GM12878 (cell line): ENCODE measurements around the gene GALNT18. TPM values are rescaled to one million over a fixed set of nuclear protein-coding genes. Genes with fewer than 3 reads are reported as not detected.

Experiments
- ATAC-seq: fragments of 200-7000 bp; cut with Tn5 transposase; 3 replicates; pipeline ENCODE4 v1.9.1; 2020; ENCODE audit warnings: mild to moderate bottlenecking, moderate library complexity
- BruUV-seq: library from RNA; stranded (reverse); fragments of 400-500 nt; replicated peaks from 2 replicates; lab custom pipeline; 2021; lab: Mats Ljungman, UMichigan
- CTCF ChIA-PET: fragments of 300-600 bp; sonication (Branson Sonifier 250); formaldehyde crosslinking; extraction: SDS; loops from one replicate; lab custom pipeline; 2021; ENCODE audit warnings: inconsistent platforms; lab: Yijun Ruan, JAX
- POLR2A ChIA-PET: fragments of 350-600 bp; formaldehyde crosslinking; extraction: SDS; loops from one replicate; lab custom pipeline; 2021; ENCODE audit warnings: inconsistent platforms; lab: Charles Lee
- RAD21 ChIA-PET: fragments of 300-600 bp; sonication (Branson Sonifier 250); formaldehyde crosslinking; loops from one replicate; lab custom pipeline; 2023; ENCODE audit warnings: antibody characterized with exemption; ENCODE audit not compliant: unreplicated experiment; lab: Charles Lee
- SMC1A ChIA-PET: fragments of 300-600 bp; sonication (Branson Sonifier 250); formaldehyde crosslinking; loops from one replicate; lab custom pipeline; 2023; ENCODE audit not compliant: unreplicated experiment, uncharacterized antibody; lab: Charles Lee
- DNase-seq: peaks from one replicate; pipeline ENCODE4 v3.0.0-alpha.2; 2011; ENCODE audit warnings: low read depth, low spot score
- FAIRE-seq: peaks from 3 replicates; lab custom pipeline; 2011; peaks lifted over from hg19 to GRCh38; lab: Jason Lieb, UNC
- H2AFZ ChIP-seq: 2 replicates; pipeline ENCODE4 v1.6.0; 2011; ENCODE audit warnings: low read depth, low read length, control low read depth; ENCODE audit not compliant: control insufficient read depth
- H3K27ac ChIP-seq: 2 replicates; pipeline ENCODE4 v1.5.1; 2011; ENCODE audit warnings: control low read depth; ENCODE audit not compliant: control insufficient read depth, insufficient read depth
- H3K27me3 ChIP-seq, 2 experiments: replicated peaks in 1 of 2; 2 replicates each; pipeline versions ENCODE4 v1.6.0 to v1.6.1; 2011; ENCODE audit warnings: low read length in 1 of 2; ENCODE audit not compliant: control insufficient read depth in 2 of 2, insufficient read depth in 2 of 2
- H3K36me3 ChIP-seq, 2 experiments: 2 replicates each; pipeline ENCODE4 v1.5.1; 2011; ENCODE audit warnings: low read length in 1 of 2; ENCODE audit not compliant: control insufficient read depth in 2 of 2, insufficient read depth in 2 of 2
- H3K4me1 ChIP-seq: 2 replicates; pipeline ENCODE4 v1.6.1; 2011; ENCODE audit warnings: mild to moderate bottlenecking, low read length, moderate library complexity, mixed read lengths; ENCODE audit not compliant: control insufficient read depth, insufficient read depth
- H3K4me2 ChIP-seq: 2 replicates; pipeline ENCODE4 v1.6.0; 2011; ENCODE audit warnings: control low read depth; ENCODE audit not compliant: control insufficient read depth, insufficient read depth
- H3K4me3 ChIP-seq: fragments of 200-600 bp; sonication (generic); 2 replicates; pipeline ENCODE4 v1.5.1; 2016
- H3K79me2 ChIP-seq: 2 replicates; pipeline ENCODE4 v1.6.0; 2011; ENCODE audit warnings: low read length; ENCODE audit not compliant: control insufficient read depth, insufficient read depth
- H3K9ac ChIP-seq: 2 replicates; pipeline ENCODE4 v1.8.0; 2011; ENCODE audit warnings: low read length, control low read depth, mixed read lengths; ENCODE audit not compliant: control insufficient read depth, insufficient read depth
- H3K9me3 ChIP-seq: replicated peaks from 3 replicates; pipeline ENCODE4 v1.5.1; 2011; ENCODE audit warnings: mild to moderate bottlenecking, low read length; ENCODE audit not compliant: control insufficient read depth, insufficient read depth
- H4K20me1 ChIP-seq: 2 replicates; pipeline ENCODE4 v1.6.0; 2011; ENCODE audit not compliant: control insufficient read depth, insufficient read depth
- ASH2L ChIP-seq: fragments of 300-600, 200-600 bp; sonication (generic); IDR thresholded peaks from 2 replicates; pipeline ENCODE4 v1.6.1; 2017; ENCODE audit warnings: low read depth, mild to moderate bottlenecking, borderline replicate concordance
- ATF7 ChIP-seq: fragments of 450-650 bp; IDR thresholded peaks from 2 replicates; pipeline ENCODE4 v1.6.1; 2016; ENCODE audit warnings: low read depth, mild to moderate bottlenecking
- CBX3 ChIP-seq: fragments of 200-600 bp; sonication (generic); IDR thresholded peaks from 2 replicates; pipeline ENCODE4 v1.6.1; 2016; ENCODE audit warnings: low read depth, borderline replicate concordance
- CREM ChIP-seq: IDR thresholded peaks from 2 replicates; pipeline ENCODE4 v1.6.1; 2014; ENCODE audit warnings: antibody characterized with exemption, low read depth
- E2F4 ChIP-seq: IDR thresholded peaks from 2 replicates; pipeline ENCODE4 v1.6.1; 2012; ENCODE audit warnings: low read depth, low read length, improper control_type of control experiment
- ESRRA ChIP-seq: IDR thresholded peaks from 2 replicates; pipeline ENCODE4 v1.6.1; 2012; ENCODE audit warnings: mild to moderate bottlenecking, low read length, improper control_type of control experiment
- IKZF2 ChIP-seq, 2 experiments: fragments of 450-650 bp; IDR thresholded peaks; 2 replicates each; pipeline ENCODE4 v1.6.1; 2017; ENCODE audit warnings: mild to moderate bottlenecking in 2 of 2, moderate library complexity in 2 of 2
- KLF5 ChIP-seq: fragments of 450-650 bp; IDR thresholded peaks from 2 replicates; pipeline ENCODE4 v1.6.1; 2014; ENCODE audit warnings: mild to moderate bottlenecking; ENCODE audit not compliant: partially characterized antibody
- MEF2B ChIP-seq: fragments of 450-650 bp; IDR thresholded peaks from 2 replicates; pipeline ENCODE4 v1.6.1; 2018; ENCODE audit warnings: mild to moderate bottlenecking, moderate library complexity; ENCODE audit not compliant: partially characterized antibody, poor library complexity, severe bottlenecking
- MYC ChIP-seq: IDR thresholded peaks from 2 replicates; pipeline ENCODE4 v1.6.1; 2011; ENCODE audit warnings: mild to moderate bottlenecking, low read length, moderate library complexity, inconsistent platforms; ENCODE audit not compliant: insufficient read depth, insufficient replicate concordance, insufficient read length, severe bottlenecking
- NBN ChIP-seq: fragments of 450-650 bp; IDR thresholded peaks from 2 replicates; pipeline ENCODE4 v1.6.1; 2016
- PAX5 ChIP-seq: IDR thresholded peaks from 2 replicates; pipeline ENCODE4 v1.6.1; 2011; ENCODE audit warnings: low read depth, low read length, borderline replicate concordance
- POU2F2 ChIP-seq: IDR thresholded peaks from 3 replicates; pipeline ENCODE4 v1.6.1; 2011; ENCODE audit warnings: low read depth, mild to moderate bottlenecking, low read length, borderline replicate concordance
- SIX5 ChIP-seq: IDR thresholded peaks from 2 replicates; pipeline ENCODE4 v1.6.1; 2011; ENCODE audit warnings: mild to moderate bottlenecking, low read depth, low read length, moderate library complexity; ENCODE audit not compliant: severe bottlenecking
- SMC3 ChIP-seq: IDR thresholded peaks from 2 replicates; pipeline ENCODE4 v1.6.1; 2011; ENCODE audit warnings: low read length, improper control_type of control experiment, borderline replicate concordance
- TARDBP ChIP-seq: IDR thresholded peaks from 2 replicates; pipeline ENCODE4 v1.6.1; 2016; ENCODE audit warnings: borderline replicate concordance
- USF2 ChIP-seq: IDR thresholded peaks from 2 replicates; pipeline ENCODE4 v1.6.1; 2011; ENCODE audit warnings: low read depth, low read length, improper control_type of control experiment, borderline replicate concordance
- ZNF207 ChIP-seq: fragments of 450-650 bp; IDR thresholded peaks from 2 replicates; pipeline ENCODE4 v1.6.1; 2014; ENCODE audit warnings: antibody characterized with exemption, mild to moderate bottlenecking, borderline replicate concordance
- ZNF24 ChIP-seq: fragments of 450-650 bp; IDR thresholded peaks from 2 replicates; pipeline ENCODE4 v1.6.1; 2017; ENCODE audit warnings: antibody characterized with exemption, mild to moderate bottlenecking
- ZZZ3 ChIP-seq: IDR thresholded peaks from 2 replicates; pipeline ENCODE4 v1.6.1; 2011; ENCODE audit warnings: low read depth; ENCODE audit not compliant: control insufficient read depth, insufficient read length
- WGBS: methylation state at CpG from one replicate; pipeline ENCODE4 v1.1.6; 2016; ENCODE audit warnings: low lambda C conversion rate; ENCODE audit not compliant: insufficient replicate concordance, insufficient coverage; ENCODE audit errors: missing lambda C conversion rate; 5-methylcytosine and 5-hydroxymethylcytosine counted together
- in situ Hi-C: fragments of 300-500 bp; cut with MboI; formaldehyde crosslinking; loops from 9 replicates; pipeline ENCODE4 v1.14.3; 2018; ENCODE audit warnings: mixed read lengths
- intact Hi-C: fragments of 100-400 bp; cut with micrococcal nuclease; formaldehyde crosslinking; loops from one replicate; pipeline ENCODE4 v1.14.2; 2022; ENCODE audit not compliant: unreplicated experiment
- polyA plus RNA-seq, 11 experiments: library from polyadenylated mRNA; depleted of rRNA in 4 of 11; unstranded in 6 of 11; stranded (reverse) in 5 of 11; fragments of >200 nt; fragmentation: Nextera tagmentation in 4 of 11; fragmentation: Illumina TruSeq in 1 of 11; extraction: Ambion mirVana in 4 of 11; extraction: Trizol in 1 of 11; gene quantifications; 1 replicate in 1 of 11; 2 replicates in 10 of 11; pipeline versions ENCODE4 v1.2.1 to v1.2.3, GENCODE V29; 2011 to 2016; ENCODE audit warnings: inconsistent platforms in 2 of 11, missing spikeins in 2 of 11, low read depth in 1 of 11
- total RNA-seq, 4 experiments: library from RNA; depleted of rRNA in 3 of 4; stranded (reverse); fragments of >200 nt in 3 of 4; fragmentation: Illumina TruSeq in 1 of 4; extraction: Trizol in 1 of 4; gene quantifications; 2 replicates each; pipeline versions ENCODE4 v1.2.1 to v1.2.3, GENCODE V29; 2013 to 2021

The GALNT18 gene
- total and polyA plus RNA-seq, 10 of the 15 experiments (the other 5 are each of a cell fraction or from before 2014, with no cell fraction given): 1.2 to 14.2 (median 6.3) TPM

- Histone ChIP-seq H3K4me1 (no peaks in the 10 kb centered on the region), H3K36me3 (no peaks in the 10 kb centered on the region; a peak in 1 of 4 replicates), H3K9ac (no peak overlapping the region), H3K4me3 (no peak overlapping the region), H3K27ac (no peak overlapping the region), H4K20me1 (no peaks in the 10 kb centered on the region), H2AFZ (no peak overlapping the region), H3K27me3 (no peaks in the 10 kb centered on the region), H3K9me3 (no peaks in the 10 kb centered on the region), H3K4me2 (no peak overlapping the region), H3K79me2 (no peaks in the 10 kb centered on the region; the same call in 1 of the 2 replicates)
- BruUV-seq: no TSS peak
- FAIRE-seq: no peak
- CTCF ChIA-PET: no interaction called here
- 43% methylated on average over 9 of the region's 9 CpGs for WGBS
- DNase-seq: no peak
- SMC1A ChIA-PET: no interaction called here
- POLR2A ChIA-PET: no interaction called here
- TF ChIP-seq ASH2L (no peak), MEF2B (no peak), ZNF207 (no peak), USF2 (no peak), POU2F2 (no peak), TARDBP (no peak), SIX5 (no peak), CBX3 (no peak), SMC3 (no peak), NBN (no peak), ATF7 (no peak), MYC (no peak), PAX5 (no peak), ESRRA (no peak), E2F4 (no peak), ZNF24 (no peak), CREM (no peak), ZZZ3 (no peak), KLF5 (no peak), IKZF2 (IDR thresholded peaks at IDR 0.05) (no peak)
- RAD21 ChIA-PET: no interaction called here
- intact Hi-C loops (no loop called here), in situ Hi-C loops (no loop called here)
- no peak for ATAC-seq
Observed at GRCh38 chr11:11500744-11501487, 120.9 kb downstream of the GALNT18 start.
